IPS-15b (cell line): ENCODE data around the gene CD22.

Experiments used
- H3K27me3 ChIP-seq: one replicate; pipeline ENCODE4 v1.6.1; 2013; ENCODE audit warnings: low read length; ENCODE audit not compliant: control insufficient read depth, insufficient read depth
- H3K36me3 ChIP-seq: one replicate; pipeline ENCODE4 v1.6.1; 2013; ENCODE audit warnings: low read length; ENCODE audit not compliant: control insufficient read depth, insufficient read depth
- H3K4me1 ChIP-seq: one replicate; pipeline ENCODE4 v1.6.1; 2013; ENCODE audit warnings: mild to moderate bottlenecking, low read length; ENCODE audit not compliant: control insufficient read depth, insufficient read depth
- H3K4me3 ChIP-seq: one replicate; pipeline ENCODE4 v1.5.1; 2013; ENCODE audit warnings: low read depth, low read length
- H3K9ac ChIP-seq: one replicate; pipeline ENCODE4 v1.6.1; 2013; ENCODE audit warnings: low read depth, mild to moderate bottlenecking, low read length
- H3K9me3 ChIP-seq: one replicate; pipeline ENCODE4 v1.6.1; 2013; ENCODE audit warnings: mild to moderate bottlenecking, low read length; ENCODE audit not compliant: control insufficient read depth, insufficient read depth

The CD22 gene

DNA sequence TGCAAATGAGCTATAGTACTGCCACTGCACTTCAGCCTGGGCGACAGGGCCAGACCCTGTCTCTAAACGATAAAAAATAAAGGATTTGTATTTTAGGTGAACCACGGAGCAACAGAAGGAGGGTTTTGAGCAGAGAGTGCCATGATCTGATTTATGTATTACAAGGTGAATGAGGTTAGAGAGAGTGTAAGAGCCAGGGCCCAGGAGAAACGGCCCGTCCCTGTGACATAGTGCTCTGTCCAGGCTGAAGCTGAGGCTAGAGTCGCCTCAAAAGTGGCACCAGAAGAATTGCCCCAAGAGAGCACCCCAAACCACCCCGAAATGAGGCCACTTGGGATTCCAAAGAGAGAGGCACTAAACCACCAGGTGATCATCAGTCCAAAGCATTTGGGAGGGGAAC, 20.1 kb upstream of the CD22 start:
- H3K36me3 ChIP-seq, result no peaks in the 10 kb centered on the region
- H3K27me3 ChIP-seq, result no peaks in the 10 kb centered on the region
- H3K4me3 ChIP-seq, result no peak overlapping the region
- H3K9ac ChIP-seq, result no peak overlapping the region
- H3K9me3 ChIP-seq, result no peaks in the 10 kb centered on the region
- H3K4me1 ChIP-seq, result no peaks in the 10 kb centered on the region

DNA sequence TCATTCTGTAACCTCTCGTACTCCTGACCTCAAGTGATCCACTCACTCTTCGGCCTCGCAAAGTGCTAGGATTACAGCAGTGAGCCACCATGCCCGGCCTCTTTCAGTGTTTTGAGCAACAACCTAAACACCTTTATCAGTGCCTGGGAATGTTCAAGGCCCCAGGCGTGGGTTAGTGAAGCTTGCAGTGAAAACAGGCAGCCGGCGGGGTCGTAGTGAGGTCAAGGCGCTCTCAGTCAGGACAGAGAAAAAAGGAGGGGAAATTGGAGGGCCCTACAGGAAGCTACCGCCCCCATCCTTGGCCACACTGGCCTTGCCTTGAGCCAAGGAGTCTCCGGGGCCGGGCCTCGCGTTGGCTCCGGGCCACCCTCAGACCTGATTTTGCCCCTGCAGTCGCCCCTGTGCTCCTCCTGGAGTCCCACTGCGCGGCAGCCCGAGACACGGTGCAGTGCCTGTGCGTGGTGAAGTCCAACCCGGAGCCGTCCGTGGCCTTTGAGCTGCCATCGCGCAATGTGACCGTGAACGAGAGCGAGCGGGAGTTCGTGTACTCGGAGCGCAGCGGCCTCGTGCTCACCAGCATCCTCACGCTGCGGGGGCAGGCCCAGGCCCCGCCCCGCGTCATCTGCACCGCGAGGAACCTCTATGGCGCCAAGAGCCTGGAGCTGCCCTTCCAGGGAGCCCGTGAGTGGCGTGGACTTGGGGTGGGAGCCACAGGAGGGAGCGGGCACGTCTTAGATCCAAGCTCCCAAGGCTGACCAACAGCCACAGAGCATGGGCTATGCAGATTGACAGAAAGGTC, 19.3 kb upstream of the CD22 start:
- no peaks in the 10 kb centered on the region for H3K9me3 ChIP-seq
- no peaks in the 10 kb centered on the region for H3K4me1 ChIP-seq
- no peak overlapping the region for H3K4me3 ChIP-seq
- no peaks in the 10 kb centered on the region for H3K27me3 ChIP-seq
- no peak overlapping the region for H3K9ac ChIP-seq
- H3K36me3 ChIP-seq, result no peaks in the 10 kb centered on the region

DNA sequence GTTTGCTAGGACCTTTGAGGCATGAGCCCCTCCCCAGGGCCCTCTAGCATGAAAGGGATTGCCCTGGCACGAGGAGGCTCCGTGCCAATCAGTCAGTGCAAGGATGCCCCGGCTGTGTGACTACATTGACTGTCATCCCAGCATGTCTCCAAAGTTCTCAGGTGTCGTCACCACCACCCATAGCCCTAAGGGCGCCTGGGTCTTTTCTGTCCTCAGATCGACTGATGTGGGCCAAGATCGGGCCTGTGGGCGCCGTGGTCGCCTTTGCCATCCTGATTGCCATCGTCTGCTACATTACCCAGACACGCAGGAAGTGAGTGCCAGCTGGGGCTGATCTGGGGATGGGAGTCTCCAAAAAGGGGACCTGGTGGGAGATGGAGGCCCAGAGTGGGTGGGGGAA, 18.7 kb upstream of the CD22 start:
- Histone ChIP-seq H3K9me3 (no peaks in the 10 kb centered on the region), H3K9ac (no peak overlapping the region), H3K36me3 (no peaks in the 10 kb centered on the region), H3K27me3 (no peaks in the 10 kb centered on the region), H3K4me3 (no peak overlapping the region), H3K4me1 (no peaks in the 10 kb centered on the region)

DNA sequence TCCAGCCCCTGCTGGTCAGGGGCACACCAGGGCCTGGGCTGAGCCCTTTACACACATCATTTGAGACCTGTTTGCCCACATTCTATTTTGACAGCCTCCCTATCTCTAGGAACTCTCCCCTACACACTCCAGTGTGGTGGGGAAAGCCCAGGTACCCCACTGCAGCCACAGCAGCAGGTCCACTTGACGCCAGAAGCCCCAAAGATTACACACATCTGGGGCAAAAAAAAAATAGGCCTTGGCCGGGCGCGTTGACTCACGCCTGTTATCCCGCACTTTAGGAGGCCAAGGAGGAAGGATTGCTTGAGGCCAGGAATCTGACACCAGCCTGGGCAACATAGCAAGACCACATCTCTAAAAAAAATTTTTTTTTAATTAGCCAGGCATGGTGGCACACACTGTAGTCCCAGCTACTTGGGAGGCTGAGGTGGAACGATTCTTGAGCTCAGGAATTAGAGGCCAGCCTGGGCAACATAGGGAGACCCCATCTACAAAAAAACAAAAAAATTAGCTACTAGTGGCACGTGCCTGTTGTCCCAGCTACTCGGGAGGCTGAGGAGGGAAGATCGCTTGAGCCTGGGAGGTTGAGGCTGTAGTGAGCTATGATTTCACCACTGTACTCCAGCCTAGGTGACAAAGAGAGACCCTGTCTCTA, 18.0 kb upstream of the CD22 start:
- Histone ChIP-seq H3K4me1 (no peaks in the 10 kb centered on the region), H3K36me3 (no peaks in the 10 kb centered on the region), H3K9ac (no peak overlapping the region)

DNA sequence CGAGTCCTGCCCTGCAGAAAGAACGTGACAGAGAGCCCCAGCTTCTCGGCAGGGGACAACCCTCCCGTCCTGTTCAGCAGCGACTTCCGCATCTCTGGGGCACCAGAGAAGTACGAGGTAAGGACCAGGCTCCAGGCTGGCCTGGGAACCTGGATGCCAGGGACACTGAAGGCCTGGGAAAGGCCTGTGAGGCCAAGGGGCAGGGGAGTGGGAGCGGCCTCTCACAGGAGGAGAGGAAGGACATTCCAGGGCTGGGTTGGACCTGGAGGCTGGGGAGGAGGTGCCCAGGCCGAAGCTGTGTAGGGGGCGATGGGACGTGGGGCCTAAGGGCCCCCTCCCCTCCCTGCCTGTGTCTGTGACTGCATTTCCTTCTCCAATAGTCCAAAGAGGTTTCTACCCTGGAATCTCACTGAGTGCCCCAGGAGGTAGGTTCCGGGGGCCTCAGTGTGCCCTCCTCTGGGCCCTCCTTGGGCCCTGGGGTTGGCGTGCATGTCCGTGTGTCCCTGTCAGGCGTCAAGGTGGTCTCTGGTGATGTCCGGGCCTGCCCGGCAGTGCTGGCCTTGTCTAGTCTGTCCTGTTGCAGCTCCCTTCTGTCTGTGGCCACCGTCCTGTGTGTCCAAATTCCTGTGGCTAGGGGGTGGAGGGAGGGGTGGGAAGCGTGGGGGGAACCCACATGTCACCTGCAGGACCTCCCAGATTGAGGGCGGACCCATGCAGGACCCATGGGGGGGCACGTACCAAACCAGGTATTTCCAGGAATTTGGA, 16.9 kb upstream of the CD22 start:
- Histone ChIP-seq H3K36me3 (no peaks in the 10 kb centered on the region), H3K9ac (no peak overlapping the region), H3K4me1 (no peaks in the 10 kb centered on the region), H3K27me3 (no peaks in the 10 kb centered on the region), H3K9me3 (no peaks in the 10 kb centered on the region), H3K4me3 (no peak overlapping the region)

More for the DNA sequence above, 18.0 kb upstream of the CD22 start:
- H3K9me3 ChIP-seq, result no peaks in the 10 kb centered on the region
- H3K4me3 ChIP-seq, result no peak overlapping the region
- no peaks in the 10 kb centered on the region for H3K27me3 ChIP-seq

DNA sequence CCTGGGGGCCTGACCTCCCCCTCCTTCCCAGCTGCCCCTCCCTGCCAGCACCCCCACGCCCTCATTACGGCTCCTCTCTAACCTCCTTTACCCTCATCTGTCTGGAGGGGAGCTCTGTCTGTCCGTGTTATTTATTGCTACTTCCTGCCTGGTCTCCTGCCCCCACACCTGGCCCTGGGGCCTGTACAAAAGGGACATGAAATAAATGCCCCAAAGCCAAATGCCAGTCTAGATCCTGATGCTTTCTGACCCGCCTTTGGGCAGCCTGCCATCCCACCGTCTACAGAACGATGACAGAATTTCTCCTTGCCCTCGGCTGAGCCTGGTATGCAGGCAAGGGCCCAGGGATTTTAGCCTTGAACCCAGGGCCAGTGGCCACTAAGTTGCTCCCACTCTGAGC, 15.4 kb upstream of the CD22 start:
- Histone ChIP-seq H3K36me3 (no peaks in the 10 kb centered on the region), H3K4me3 (no peak overlapping the region), H3K9me3 (no peaks in the 10 kb centered on the region), H3K4me1 (no peaks in the 10 kb centered on the region), H3K9ac (no peak overlapping the region), H3K27me3 (no peaks in the 10 kb centered on the region)

DNA sequence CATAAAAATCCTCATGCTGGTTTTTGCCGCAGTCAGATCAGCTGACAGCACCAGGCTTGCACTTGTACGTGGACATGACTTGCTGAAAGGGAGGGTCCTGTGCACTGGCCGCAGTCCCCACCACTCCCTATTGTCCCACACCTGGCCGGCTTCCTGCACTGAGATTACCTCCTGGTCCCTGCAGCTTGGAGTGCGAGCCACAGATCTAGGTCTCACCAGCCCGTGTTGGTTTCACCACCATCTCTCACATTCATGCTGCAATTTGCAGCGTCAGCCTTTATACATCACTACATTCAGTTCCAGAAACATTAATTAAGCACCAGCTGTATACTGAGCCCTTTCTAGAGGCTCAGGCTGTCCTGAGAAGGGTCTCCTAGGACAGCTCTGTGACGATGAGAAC, 15.0 kb upstream of the CD22 start:
- H3K36me3 ChIP-seq, result no peaks in the 10 kb centered on the region
- no peaks in the 10 kb centered on the region for H3K4me1 ChIP-seq
- no peak overlapping the region for H3K9ac ChIP-seq
- no peaks in the 10 kb centered on the region for H3K9me3 ChIP-seq
- H3K4me3 ChIP-seq, result no peak overlapping the region
- H3K27me3 ChIP-seq, result no peaks in the 10 kb centered on the region

DNA sequence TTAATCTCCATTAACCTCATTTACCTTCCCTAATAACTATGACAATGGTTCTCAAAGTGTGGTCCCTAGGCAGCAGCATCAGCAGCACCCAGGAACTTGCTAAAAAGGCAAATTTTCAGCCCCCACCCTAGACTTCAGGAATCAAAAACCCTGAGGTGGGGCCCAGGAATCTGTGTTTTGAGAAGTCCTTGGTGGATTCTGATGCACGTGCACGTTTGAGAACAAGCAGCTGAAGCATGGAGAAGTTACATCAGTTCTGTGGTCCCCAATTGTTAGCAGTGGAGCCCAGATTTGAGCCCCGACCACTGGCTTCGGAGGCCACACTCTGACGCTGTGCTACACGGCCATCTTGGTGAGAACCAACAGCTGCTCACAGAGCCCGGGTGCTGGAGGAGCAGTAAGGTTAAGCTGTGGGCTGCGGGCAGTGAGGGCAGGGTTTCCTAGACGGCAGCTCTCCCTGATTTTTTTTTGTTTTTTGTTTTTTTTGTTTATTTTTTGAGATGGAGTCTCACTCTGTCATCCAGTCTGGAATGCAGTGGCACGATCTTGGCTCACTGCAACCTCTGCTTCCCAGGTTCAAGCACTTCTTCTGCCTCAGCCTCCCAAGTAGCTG, 14.0 kb upstream of the CD22 start:
- H3K9me3 ChIP-seq, result no peaks in the 10 kb centered on the region
- H3K4me1 ChIP-seq, result no peaks in the 10 kb centered on the region
- H3K9ac ChIP-seq, result no peak overlapping the region
- no peak overlapping the region for H3K4me3 ChIP-seq
- H3K27me3 ChIP-seq, result no peaks in the 10 kb centered on the region
- no peaks in the 10 kb centered on the region for H3K36me3 ChIP-seq

DNA sequence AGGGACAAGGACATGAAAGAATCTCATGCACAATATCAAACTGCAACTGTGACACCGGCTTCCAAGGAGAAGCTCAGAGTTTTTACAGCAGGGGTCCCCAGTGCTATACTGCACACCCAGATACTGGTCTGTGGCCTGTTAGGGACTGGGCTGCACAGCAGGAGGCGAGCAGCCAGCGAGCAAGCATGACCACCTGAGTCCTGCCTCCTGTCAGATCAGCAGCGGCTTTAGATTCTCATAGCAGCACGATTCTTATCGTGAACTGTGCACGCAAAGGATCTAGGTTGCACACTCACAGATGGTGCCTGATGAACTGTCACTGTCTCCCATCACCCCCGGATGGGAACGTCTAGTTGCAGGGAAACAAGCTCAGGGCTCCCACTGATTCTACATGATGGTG, 13.1 kb upstream of the CD22 start:
- Histone ChIP-seq H3K36me3 (no peaks in the 10 kb centered on the region), H3K4me1 (no peaks in the 10 kb centered on the region), H3K27me3 (no peaks in the 10 kb centered on the region), H3K4me3 (no peak overlapping the region), H3K9ac (no peak overlapping the region), H3K9me3 (no peaks in the 10 kb centered on the region)

DNA sequence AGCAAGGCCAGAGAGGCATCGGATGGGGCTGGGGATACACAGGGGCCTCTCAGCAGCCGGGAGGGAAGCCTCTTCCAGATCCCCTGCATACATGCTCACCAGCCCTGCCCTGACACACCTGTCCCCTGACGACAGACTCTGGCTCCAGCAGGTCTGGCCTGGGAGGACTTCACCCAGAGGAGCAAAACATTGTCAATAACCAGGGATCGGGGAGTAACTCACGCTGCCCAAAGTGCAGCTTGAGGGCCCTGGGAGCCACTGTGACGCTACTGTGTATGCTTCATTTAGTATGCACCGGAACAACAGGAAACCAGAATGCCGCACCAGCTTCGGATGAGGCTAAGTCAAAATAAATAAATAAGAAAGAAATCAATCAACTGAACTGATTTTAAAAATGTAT, 12.4 kb upstream of the CD22 start:
- Histone ChIP-seq H3K9me3 (no peaks in the 10 kb centered on the region), H3K36me3 (no peaks in the 10 kb centered on the region), H3K27me3 (no peaks in the 10 kb centered on the region), H3K4me1 (no peaks in the 10 kb centered on the region), H3K9ac (peak overlapping the region; percentile 50), H3K4me3 (no peak overlapping the region)

DNA sequence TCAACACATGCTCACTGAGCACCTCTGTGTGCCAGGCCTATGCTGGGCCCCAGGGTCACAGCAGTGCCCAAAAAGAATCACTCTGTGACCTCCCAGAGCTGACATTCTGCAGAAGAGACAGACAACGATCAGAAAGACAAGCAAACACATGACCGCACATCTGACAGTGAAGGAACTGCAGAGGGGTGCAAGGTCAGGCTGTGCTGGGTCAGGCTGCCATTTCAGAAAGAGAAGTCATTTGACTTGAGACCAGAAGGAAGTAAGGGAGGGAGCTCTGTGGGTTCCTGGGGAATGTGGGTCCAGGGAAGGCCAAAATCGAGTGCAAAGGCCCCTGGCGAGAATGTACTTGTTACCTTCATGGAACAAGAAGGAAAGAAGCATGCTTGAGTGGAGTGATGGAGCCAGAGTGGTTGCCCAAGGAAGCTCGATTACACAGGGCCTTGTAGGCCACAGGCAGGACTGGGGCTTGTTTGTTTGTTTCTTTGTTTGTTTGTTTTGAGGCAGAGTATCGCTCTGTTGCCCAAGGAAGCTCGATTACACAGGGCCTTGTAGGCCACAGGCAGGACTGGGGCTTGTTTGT, 11.4 kb upstream of the CD22 start:
- H3K36me3 ChIP-seq, result no peaks in the 10 kb centered on the region
- H3K9ac ChIP-seq, result no peak overlapping the region
- H3K4me1 ChIP-seq, result no peaks in the 10 kb centered on the region
- H3K27me3 ChIP-seq, result no peaks in the 10 kb centered on the region
- no peak overlapping the region for H3K4me3 ChIP-seq
- H3K9me3 ChIP-seq, result peaks cover 4% of the 10 kb centered on the region
